IMR-90 (cell line): ENCODE results near the gene SORCS1.

Experiments used
- CEBPB ChIP-seq: IDR thresholded peaks from 2 replicates; pipeline ENCODE4 v1.6.1; 2012; ENCODE audit warnings: low read depth, low read length, improper control_type of control experiment
- MAZ ChIP-seq: IDR thresholded peaks from 2 replicates; pipeline ENCODE4 v1.6.1; 2012; ENCODE audit warnings: low read depth, mild to moderate bottlenecking, low read length, improper control_type of control experiment, moderate library complexity, borderline replicate concordance
- RAD21 ChIP-seq: IDR thresholded peaks from 2 replicates; pipeline ENCODE4 v1.6.1; 2012; ENCODE audit warnings: low read length, improper control_type of control experiment
- TF ChIP-seq, protein P1 (sequence below): conservative IDR thresholded peaks from 2 replicates; pipeline ENCODE4 v1.5.1; 2012; ENCODE audit warnings: mild to moderate bottlenecking, low read depth, low read length, improper control_type of control experiment

DNA sequence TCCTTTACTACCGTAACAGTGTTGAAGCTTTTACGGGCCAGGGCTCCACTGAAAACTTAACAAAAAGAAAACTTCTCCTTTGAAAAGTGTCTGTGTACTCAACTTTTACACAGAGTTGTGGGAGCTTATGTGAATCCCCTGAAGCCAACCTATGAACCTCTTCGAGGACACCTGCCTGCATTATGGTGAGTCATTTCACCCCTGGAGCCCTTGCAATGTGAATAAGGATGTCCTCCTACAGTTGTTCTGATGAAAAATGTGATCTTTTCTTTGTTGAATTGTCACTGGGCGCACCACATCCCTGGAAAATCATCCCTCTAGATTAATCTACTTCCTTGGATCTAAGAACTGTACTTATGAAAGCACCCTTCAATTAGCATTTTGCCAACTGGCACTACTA, 93.2 kb downstream of the SORCS1 start:
- TF ChIP-seq MAZ (no peak), CEBPB (no peak), RAD21 (no peak)
- TF ChIP-seq, protein P1, sequence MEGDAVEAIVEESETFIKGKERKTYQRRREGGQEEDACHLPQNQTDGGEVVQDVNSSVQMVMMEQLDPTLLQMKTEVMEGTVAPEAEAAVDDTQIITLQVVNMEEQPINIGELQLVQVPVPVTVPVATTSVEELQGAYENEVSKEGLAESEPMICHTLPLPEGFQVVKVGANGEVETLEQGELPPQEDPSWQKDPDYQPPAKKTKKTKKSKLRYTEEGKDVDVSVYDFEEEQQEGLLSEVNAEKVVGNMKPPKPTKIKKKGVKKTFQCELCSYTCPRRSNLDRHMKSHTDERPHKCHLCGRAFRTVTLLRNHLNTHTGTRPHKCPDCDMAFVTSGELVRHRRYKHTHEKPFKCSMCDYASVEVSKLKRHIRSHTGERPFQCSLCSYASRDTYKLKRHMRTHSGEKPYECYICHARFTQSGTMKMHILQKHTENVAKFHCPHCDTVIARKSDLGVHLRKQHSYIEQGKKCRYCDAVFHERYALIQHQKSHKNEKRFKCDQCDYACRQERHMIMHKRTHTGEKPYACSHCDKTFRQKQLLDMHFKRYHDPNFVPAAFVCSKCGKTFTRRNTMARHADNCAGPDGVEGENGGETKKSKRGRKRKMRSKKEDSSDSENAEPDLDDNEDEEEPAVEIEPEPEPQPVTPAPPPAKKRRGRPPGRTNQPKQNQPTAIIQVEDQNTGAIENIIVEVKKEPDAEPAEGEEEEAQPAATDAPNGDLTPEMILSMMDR: no peak
